HepG2 (cell line): ENCODE results near the gene LASP1. TPM values are rescaled to one million over a fixed set of nuclear protein-coding genes. Genes with fewer than 3 reads are reported as not detected.

Experiments used
- ARNT2 ChIP-seq: sonication (generic); formaldehyde crosslinking; IDR thresholded peaks from 2 replicates; pipeline ENCODE4 v1.8.0; 2022; ENCODE audit warnings: mild to moderate bottlenecking, low read depth, missing genetic modification reagents, moderate library complexity
- BORCS8-MEF2B ChIP-seq: sonication (generic); formaldehyde crosslinking; IDR thresholded peaks from 2 replicates; pipeline ENCODE4 v1.8.0; 2022; ENCODE audit warnings: mild to moderate bottlenecking, missing genetic modification reagents
- FOXO1 ChIP-seq: sonication (generic); formaldehyde crosslinking; IDR thresholded peaks from 2 replicates; pipeline ENCODE4 v1.4.0; 2020; ENCODE audit warnings: missing genetic modification reagents
- GATAD2A ChIP-seq: IDR thresholded peaks from 2 replicates; pipeline ENCODE4 v1.6.1; 2016
- GTF2F1 ChIP-seq: fragments of 150-350 bp; IDR thresholded peaks from 2 replicates; pipeline ENCODE4 v1.6.1; 2014; ENCODE audit warnings: low read length
- HDAC1 ChIP-seq: sonication (generic); formaldehyde crosslinking; IDR thresholded peaks from 2 replicates; pipeline ENCODE4 v1.5.1; 2020; ENCODE audit warnings: mild to moderate bottlenecking, missing genetic modification reagents
- HNRNPL ChIP-seq: fragments of 200-400 bp; formaldehyde crosslinking; IDR thresholded peaks from 2 replicates; pipeline ENCODE4 v1.6.1; 2017; ENCODE audit warnings: mild to moderate bottlenecking, low read depth, low read length
- KDM3A ChIP-seq: IDR thresholded peaks from 2 replicates; pipeline ENCODE4 v1.6.1; 2018; ENCODE audit warnings: low read depth, missing compliant biosample characterization
- MED1 ChIP-seq: sonication (generic); formaldehyde crosslinking; IDR thresholded peaks from 2 replicates; pipeline ENCODE4 v1.4.0; 2020; ENCODE audit warnings: missing genetic modification reagents
- NFKBIZ ChIP-seq: IDR thresholded peaks from 2 replicates; pipeline ENCODE4 v1.6.1; 2018; ENCODE audit warnings: missing genetic modification reagents, missing compliant biosample characterization
- NR2F6 ChIP-seq, 2 experiments: IDR thresholded peaks; 2 replicates each; pipeline ENCODE4 v1.6.1; 2016; ENCODE audit warnings: antibody characterized with exemption in 1 of 2, mild to moderate bottlenecking in 1 of 2
- PLRG1 ChIP-seq: fragments of 450-650 bp; conservative IDR thresholded peaks from 2 replicates; pipeline ENCODE4 v1.6.1; 2016
- POLR2G ChIP-seq: fragments of 200-400 bp; formaldehyde crosslinking; IDR thresholded peaks from 2 replicates; pipeline ENCODE4 v1.6.1; 2018; ENCODE audit warnings: mild to moderate bottlenecking, low read depth, low read length, moderate library complexity
- SMAD1 ChIP-seq: sonication (generic); formaldehyde crosslinking; IDR thresholded peaks from 2 replicates; pipeline ENCODE4 v1.4.0; 2020; ENCODE audit warnings: missing genetic modification reagents, low read depth, mild to moderate bottlenecking, borderline replicate concordance
- SMAD9 ChIP-seq: sonication (generic); formaldehyde crosslinking; IDR thresholded peaks from 2 replicates; pipeline ENCODE4 v1.5.1; 2020; ENCODE audit warnings: mild to moderate bottlenecking, missing genetic modification reagents
- ZBTB7B ChIP-seq: sonication (generic); formaldehyde crosslinking; IDR thresholded peaks from 2 replicates; pipeline ENCODE4 v1.4.0; 2020; ENCODE audit warnings: missing genetic modification reagents
- ZNF292 ChIP-seq: sonication (generic); formaldehyde crosslinking; IDR thresholded peaks from 2 replicates; pipeline ENCODE4 v1.8.1; 2022; ENCODE audit warnings: mild to moderate bottlenecking, low read depth, missing genetic modification reagents, borderline replicate concordance
- ZNF441 ChIP-seq: sonication (generic); formaldehyde crosslinking; IDR thresholded peaks from 2 replicates; pipeline ENCODE4 v1.7.0; 2021; ENCODE audit warnings: missing genetic modification reagents, borderline replicate concordance
- ZNF629 ChIP-seq: sonication (generic); formaldehyde crosslinking; conservative IDR thresholded peaks from 2 replicates; pipeline ENCODE4 v1.5.0; 2020; ENCODE audit warnings: missing genetic modification reagents
- ZNF790 ChIP-seq: sonication (generic); formaldehyde crosslinking; IDR thresholded peaks from 2 replicates; pipeline ENCODE4 v1.8.0; 2022; ENCODE audit warnings: missing genetic modification reagents, mild to moderate bottlenecking, borderline replicate concordance
- ZSCAN22 ChIP-seq: sonication (generic); formaldehyde crosslinking; IDR thresholded peaks from 2 replicates; pipeline ENCODE4 v1.4.0; 2020; ENCODE audit warnings: mild to moderate bottlenecking, missing genetic modification reagents
- ZZZ3 ChIP-seq: sonication (generic); formaldehyde crosslinking; IDR thresholded peaks from 2 replicates; pipeline ENCODE4 v1.4.0; 2020; ENCODE audit warnings: missing genetic modification reagents, mild to moderate bottlenecking, borderline replicate concordance
- polyA plus RNA-seq, 8 experiments: library from polyadenylated mRNA; depleted of rRNA in 3 of 8; stranded (reverse) in 7 of 8; unstranded in 1 of 8; fragments of >200 nt; fragmentation: Illumina TruSeq in 4 of 8; extraction: Trizol in 4 of 8; gene quantifications; 2 replicates each; pipeline versions ENCODE4 v1.2.1 to v1.2.3, GENCODE V29; 2011 to 2016; ENCODE audit warnings: low read depth in 4 of 8, missing spikeins in 1 of 8, mixed read lengths in 1 of 8; ENCODE audit not compliant: insufficient read depth in 1 of 8
- total RNA-seq, 5 experiments: library from RNA; depleted of rRNA; stranded (reverse); fragments of >200 nt; fragmentation: Illumina TruSeq; extraction: Trizol; gene quantifications; 2 replicates each; pipeline ENCODE4 v1.2.3, GENCODE V29; 2016; ENCODE audit warnings: low read depth in 1 of 5
- TF ChIP-seq, protein P1 (sequence below): sonication (generic); formaldehyde crosslinking; conservative IDR thresholded peaks from 2 replicates; pipeline ENCODE4 v1.4.0; 2020; ENCODE audit warnings: missing genetic modification reagents
- TF ChIP-seq, protein P2 (sequence below): sonication (generic); formaldehyde crosslinking; IDR thresholded peaks from 2 replicates; pipeline ENCODE4 v1.5.1; 2020; ENCODE audit warnings: mild to moderate bottlenecking, missing genetic modification reagents, moderate library complexity
- TF ChIP-seq, protein P3 (sequence below): sonication (generic); formaldehyde crosslinking; IDR thresholded peaks from 2 replicates; pipeline ENCODE4 v1.4.0; 2020; ENCODE audit warnings: mild to moderate bottlenecking, missing genetic modification reagents, borderline replicate concordance
- TF ChIP-seq, protein P4 (sequence below): IDR thresholded peaks from 2 replicates; pipeline ENCODE4 v1.6.1; 2016; ENCODE audit warnings: mild to moderate bottlenecking, missing biosample characterization, missing genetic modification reagents

The LASP1 gene
- total and polyA plus RNA-seq, 2 of the 13 experiments (the other 11 are each of a cell fraction or from before 2014, with no cell fraction given) = 70.1 to 97.0 TPM

DNA sequence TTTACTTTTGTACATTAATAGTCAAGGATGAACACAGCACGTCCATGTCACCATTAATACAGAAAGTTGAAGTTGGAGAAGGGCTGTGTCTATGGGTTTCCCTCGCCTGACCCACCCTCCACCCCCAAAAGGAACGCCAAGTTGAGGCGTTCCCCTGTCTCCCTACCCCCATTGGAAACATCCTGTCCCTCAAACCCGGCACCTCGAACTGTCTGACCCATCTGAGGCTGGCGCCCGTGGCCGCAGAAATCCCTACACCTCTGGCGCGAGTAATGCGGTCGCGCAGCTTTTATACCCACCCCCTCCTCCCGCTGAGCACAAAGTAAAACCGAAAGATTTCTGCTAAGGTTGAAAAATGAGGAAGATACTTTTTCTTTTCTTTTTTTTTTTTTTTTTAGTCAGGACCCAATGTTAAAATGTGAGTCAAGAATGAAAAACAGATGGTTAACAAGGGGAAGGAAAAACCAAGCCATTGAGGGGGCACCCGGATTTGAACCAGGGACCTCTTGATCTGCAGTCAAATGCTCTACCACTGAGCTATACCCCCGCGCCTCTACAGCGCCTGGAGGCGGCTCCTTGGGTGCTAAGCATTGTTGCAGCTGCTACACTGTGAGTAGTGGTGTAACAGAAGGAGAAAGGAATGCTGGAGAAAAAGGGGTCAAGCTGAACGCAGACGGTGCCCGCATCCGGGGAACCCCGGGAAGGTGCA is 887 bp upstream of the LASP1 start (continued):
- TF ChIP-seq HNRNPL (no peak), POLR2G (no peak), KDM3A (peak; percentile 80; the same call in 1 of the 2 replicates), MED1 (CRISPR knock-in tag) (peak; percentile 78), NFKBIZ (peak; percentile 79; the same call in 1 of the 2 replicates), ZBTB7B (CRISPR knock-in tag) (peak; percentile 61; the same call in 1 of the 2 replicates), GTF2F1 (peak; percentile 53; the same call in 1 of the 2 replicates), ZNF441 (CRISPR knock-in tag) (peak; percentile 37; the same call in 1 of the 2 replicates), ZNF292 (CRISPR knock-in tag) (peak; percentile 35; the same call in 1 of the 2 replicates), ZNF790 (CRISPR knock-in tag) (no peak), ZZZ3 (CRISPR knock-in tag) (no peak), PLRG1 (no peak), FOXO1 (CRISPR knock-in tag) (no peak; the same call in 1 of the 2 replicates), NR2F6 (IDR thresholded peaks at IDR 0.05) (peak; percentile 73), NR2F6 (CRISPR knock-in tag; IDR thresholded peaks at IDR 0.05) (peak; percentile 26; the same call in 1 of the 2 replicates), ARNT2 (CRISPR knock-in tag) (no peak), BORCS8-MEF2B (CRISPR knock-in tag) (peak; percentile 50; the same call in 1 of the 2 replicates), SMAD1 (CRISPR knock-in tag) (peak; percentile 86; the same call in 1 of the 2 replicates), ZSCAN22 (CRISPR knock-in tag) (0 out of 2 replicates have a peak, but pooled peaks have one; percentile 67), HDAC1 (CRISPR knock-in tag) (peak; percentile 10; the same call in 1 of the 2 replicates), SMAD9 (no peak), ZNF629 (CRISPR knock-in tag) (peak; percentile 72), GATAD2A (CRISPR knock-in tag) (peak; percentile 90)
- TF ChIP-seq, protein P1, sequence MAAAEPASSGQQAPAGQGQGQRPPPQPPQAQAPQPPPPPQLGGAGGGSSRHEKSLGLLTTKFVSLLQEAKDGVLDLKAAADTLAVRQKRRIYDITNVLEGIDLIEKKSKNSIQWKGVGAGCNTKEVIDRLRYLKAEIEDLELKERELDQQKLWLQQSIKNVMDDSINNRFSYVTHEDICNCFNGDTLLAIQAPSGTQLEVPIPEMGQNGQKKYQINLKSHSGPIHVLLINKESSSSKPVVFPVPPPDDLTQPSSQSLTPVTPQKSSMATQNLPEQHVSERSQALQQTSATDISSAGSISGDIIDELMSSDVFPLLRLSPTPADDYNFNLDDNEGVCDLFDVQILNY (CRISPR knock-in tag) = no peak
- TF ChIP-seq, protein P2, sequence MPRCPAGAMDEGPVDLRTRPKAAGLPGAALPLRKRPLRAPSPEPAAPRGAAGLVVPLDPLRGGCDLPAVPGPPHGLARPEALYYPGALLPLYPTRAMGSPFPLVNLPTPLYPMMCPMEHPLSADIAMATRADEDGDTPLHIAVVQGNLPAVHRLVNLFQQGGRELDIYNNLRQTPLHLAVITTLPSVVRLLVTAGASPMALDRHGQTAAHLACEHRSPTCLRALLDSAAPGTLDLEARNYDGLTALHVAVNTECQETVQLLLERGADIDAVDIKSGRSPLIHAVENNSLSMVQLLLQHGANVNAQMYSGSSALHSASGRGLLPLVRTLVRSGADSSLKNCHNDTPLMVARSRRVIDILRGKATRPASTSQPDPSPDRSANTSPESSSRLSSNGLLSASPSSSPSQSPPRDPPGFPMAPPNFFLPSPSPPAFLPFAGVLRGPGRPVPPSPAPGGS (CRISPR knock-in tag) = 0 out of 2 replicates have a peak, but pooled peaks have one; percentile 37
- TF ChIP-seq, protein P3, sequence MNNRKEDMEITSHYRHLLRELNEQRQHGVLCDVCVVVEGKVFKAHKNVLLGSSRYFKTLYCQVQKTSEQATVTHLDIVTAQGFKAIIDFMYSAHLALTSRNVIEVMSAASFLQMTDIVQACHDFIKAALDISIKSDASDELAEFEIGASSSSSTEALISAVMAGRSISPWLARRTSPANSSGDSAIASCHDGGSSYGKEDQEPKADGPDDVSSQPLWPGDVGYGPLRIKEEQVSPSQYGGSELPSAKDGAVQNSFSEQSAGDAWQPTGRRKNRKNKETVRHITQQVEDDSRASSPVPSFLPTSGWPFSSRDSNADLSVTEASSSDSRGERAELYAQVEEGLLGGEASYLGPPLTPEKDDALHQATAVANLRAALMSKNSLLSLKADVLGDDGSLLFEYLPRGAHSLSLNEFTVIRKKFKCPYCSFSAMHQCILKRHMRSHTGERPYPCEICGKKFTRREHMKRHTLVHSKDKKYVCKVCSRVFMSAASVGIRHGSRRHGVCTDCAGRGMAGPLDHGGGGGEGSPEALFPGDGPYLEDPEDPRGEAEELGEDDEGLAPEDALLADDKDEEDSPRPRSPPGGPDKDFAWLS (CRISPR knock-in tag) = 0 out of 2 replicates have a peak, but pooled peaks have one; percentile 53
- TF ChIP-seq, protein P4, sequence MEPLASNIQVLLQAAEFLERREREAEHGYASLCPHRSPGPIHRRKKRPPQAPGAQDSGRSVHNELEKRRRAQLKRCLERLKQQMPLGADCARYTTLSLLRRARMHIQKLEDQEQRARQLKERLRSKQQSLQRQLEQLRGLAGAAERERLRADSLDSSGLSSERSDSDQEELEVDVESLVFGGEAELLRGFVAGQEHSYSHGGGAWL (CRISPR knock-in tag) = no peak
